ENCODE measurements around the gene MYH7.

MYH7 gene

GRCh38 chr14:23447361-23448350 is 12.2 kb upstream of the MYH7 start:
- DNase-seq, result no peak

- DNase-seq, result no peak
These were observed 10.9 kb upstream of the MYH7 start for GRCh38 chr14:23446291-23446851.

GRCh38 chr14:23445773-23446172 is 10.3 kb upstream of the MYH7 start:
- DNase-seq, result no peak

- DNase-seq, result no peak
These were observed 8.9 kb upstream of the MYH7 start for GRCh38 chr14:23444314-23444713.

GRCh38 chr14:23443881-23444280 is 8.4 kb upstream of the MYH7 start:
- DNase-seq, result no peak

GRCh38 chr14:23443411-23443812 is 8.0 kb upstream of the MYH7 start:
- DNase-seq, result no peak

- DNase-seq, result no peak
These were observed 7.4 kb upstream of the MYH7 start for GRCh38 chr14:23442721-23443356.

- no peak for DNase-seq
These were observed 5.6 kb upstream of the MYH7 start for GRCh38 chr14:23441076-23441475.

GRCh38 chr14:23439107-23439835 is 3.8 kb upstream of the MYH7 start:
- DNase-seq, result no peak

- no peak for DNase-seq
These were observed 2.9 kb upstream of the MYH7 start for GRCh38 chr14:23438101-23438971.

GRCh38 chr14:23437133-23438100 is 2.0 kb upstream of the MYH7 start:
- no peak for DNase-seq

- no peak for DNase-seq
These were observed 1.1 kb upstream of the MYH7 start for GRCh38 chr14:23436327-23437132.

GRCh38 chr14:23434488-23435222 is 805 bp downstream of the MYH7 start:
- no peak for DNase-seq

GRCh38 chr14:23433457-23433856 is 2.0 kb downstream of the MYH7 start:
- DNase-seq, result no peak

GRCh38 chr14:23432946-23433345 is 2.5 kb downstream of the MYH7 start:
- no peak for DNase-seq

- DNase-seq, result no peak
These were observed 3.1 kb downstream of the MYH7 start for GRCh38 chr14:23432102-23432925.

GRCh38 chr14:23431486-23431885 is 4.0 kb downstream of the MYH7 start:
- no peak for DNase-seq

- no peak for DNase-seq
These were observed 4.8 kb downstream of the MYH7 start for GRCh38 chr14:23430723-23431085.

Data from DMS153 (cell line).